IPS-15b (cell line): Measurements from ENCODE around the gene CFAP126.

ENCODE experiments used
- H3K27me3 ChIP-seq: one replicate; pipeline ENCODE4 v1.6.1; 2013; ENCODE audit warnings: low read length; ENCODE audit not compliant: control insufficient read depth, insufficient read depth
- H3K36me3 ChIP-seq: one replicate; pipeline ENCODE4 v1.6.1; 2013; ENCODE audit warnings: low read length; ENCODE audit not compliant: control insufficient read depth, insufficient read depth
- H3K4me1 ChIP-seq: one replicate; pipeline ENCODE4 v1.6.1; 2013; ENCODE audit warnings: mild to moderate bottlenecking, low read length; ENCODE audit not compliant: control insufficient read depth, insufficient read depth
- H3K4me3 ChIP-seq: one replicate; pipeline ENCODE4 v1.5.1; 2013; ENCODE audit warnings: low read depth, low read length
- H3K9ac ChIP-seq: one replicate; pipeline ENCODE4 v1.6.1; 2013; ENCODE audit warnings: low read depth, mild to moderate bottlenecking, low read length
- H3K9me3 ChIP-seq: one replicate; pipeline ENCODE4 v1.6.1; 2013; ENCODE audit warnings: mild to moderate bottlenecking, low read length; ENCODE audit not compliant: control insufficient read depth, insufficient read depth

Gene CFAP126

GRCh38 chr1:161374373-161374772, 6.7 kb upstream of the CFAP126 start:
- H3K36me3 ChIP-seq, result no peaks in the 10 kb centered on the region
- H3K9ac ChIP-seq, result no peak overlapping the region
- no peaks in the 10 kb centered on the region for H3K4me1 ChIP-seq
- no peaks in the 10 kb centered on the region for H3K9me3 ChIP-seq
- H3K4me3 ChIP-seq, result no peak overlapping the region
- no peaks in the 10 kb centered on the region for H3K27me3 ChIP-seq

GRCh38 chr1:161373442-161373841, 5.8 kb upstream of the CFAP126 start:
- no peak overlapping the region for H3K4me3 ChIP-seq

GRCh38 chr1:161365207-161365606, 2.5 kb downstream of the CFAP126 start:
- Histone ChIP-seq H3K36me3 (no peaks in the 10 kb centered on the region), H3K9ac (no peak overlapping the region), H3K4me1 (no peaks in the 10 kb centered on the region), H3K9me3 (no peaks in the 10 kb centered on the region), H3K4me3 (no peak overlapping the region), H3K27me3 (no peaks in the 10 kb centered on the region)

More at GRCh38 chr1:161373442-161373841, 5.8 kb upstream of the CFAP126 start:
- H3K9me3 ChIP-seq, result no peaks in the 10 kb centered on the region
- no peaks in the 10 kb centered on the region for H3K27me3 ChIP-seq
- H3K4me1 ChIP-seq, result no peaks in the 10 kb centered on the region
- H3K36me3 ChIP-seq, result no peaks in the 10 kb centered on the region
- H3K9ac ChIP-seq, result no peak overlapping the region

- H3K27me3 ChIP-seq, result no peaks in the 10 kb centered on the region
- no peaks in the 10 kb centered on the region for H3K36me3 ChIP-seq
- no peak overlapping the region for H3K4me3 ChIP-seq
- H3K9ac ChIP-seq, result no peak overlapping the region
- no peaks in the 10 kb centered on the region for H3K4me1 ChIP-seq
- no peaks in the 10 kb centered on the region for H3K9me3 ChIP-seq
Observed at GRCh38 chr1:161364332-161364731, 3.3 kb downstream of the CFAP126 start.

GRCh38 chr1:161359291-161359690, 8.4 kb downstream of the CFAP126 start:
- Histone ChIP-seq H3K9me3 (no peaks in the 10 kb centered on the region), H3K9ac (no peak overlapping the region), H3K36me3 (no peaks in the 10 kb centered on the region), H3K4me1 (no peaks in the 10 kb centered on the region), H3K27me3 (no peaks in the 10 kb centered on the region), H3K4me3 (no peak overlapping the region)

GRCh38 chr1:161357073-161357472, 10.6 kb downstream of the CFAP126 start:
- Histone ChIP-seq H3K27me3 (no peaks in the 10 kb centered on the region), H3K9ac (no peak overlapping the region), H3K9me3 (no peaks in the 10 kb centered on the region), H3K4me1 (no peaks in the 10 kb centered on the region), H3K4me3 (no peak overlapping the region), H3K36me3 (no peaks in the 10 kb centered on the region)

- H3K9me3 ChIP-seq, result no peaks in the 10 kb centered on the region
- no peaks in the 10 kb centered on the region for H3K36me3 ChIP-seq
- H3K9ac ChIP-seq, result no peak overlapping the region
- no peaks in the 10 kb centered on the region for H3K27me3 ChIP-seq
- H3K4me3 ChIP-seq, result no peak overlapping the region
- no peaks in the 10 kb centered on the region for H3K4me1 ChIP-seq
Observed at GRCh38 chr1:161351482-161351881, 16.2 kb downstream of the CFAP126 start.

- Histone ChIP-seq H3K4me3 (no peak overlapping the region), H3K36me3 (no peaks in the 10 kb centered on the region), H3K27me3 (no peaks in the 10 kb centered on the region), H3K9ac (no peak overlapping the region), H3K4me1 (no peaks in the 10 kb centered on the region), H3K9me3 (no peaks in the 10 kb centered on the region)
Observed at GRCh38 chr1:161350671-161351070, 17.0 kb downstream of the CFAP126 start.

GRCh38 chr1:161342821-161343220, 24.9 kb downstream of the CFAP126 start:
- no peaks in the 10 kb centered on the region for H3K4me1 ChIP-seq
- no peak overlapping the region for H3K4me3 ChIP-seq
- no peaks in the 10 kb centered on the region for H3K27me3 ChIP-seq
- peaks cover 11% of the 10 kb centered on the region for H3K36me3 ChIP-seq
- H3K9me3 ChIP-seq, result no peaks in the 10 kb centered on the region
- no peak overlapping the region for H3K9ac ChIP-seq

- no peaks in the 10 kb centered on the region for H3K27me3 ChIP-seq
- no peak overlapping the region for H3K9ac ChIP-seq
- H3K36me3 ChIP-seq, result peaks cover 11% of the 10 kb centered on the region
- H3K4me3 ChIP-seq, result no peak overlapping the region
- no peaks in the 10 kb centered on the region for H3K9me3 ChIP-seq
- no peaks in the 10 kb centered on the region for H3K4me1 ChIP-seq
Observed at GRCh38 chr1:161342177-161342576, 25.5 kb downstream of the CFAP126 start.

GRCh38 chr1:161335796-161336195, 31.9 kb downstream of the CFAP126 start:
- Histone ChIP-seq H3K27me3 (no peaks in the 10 kb centered on the region), H3K9ac (no peak overlapping the region), H3K36me3 (peaks cover 9% of the 10 kb centered on the region), H3K9me3 (no peaks in the 10 kb centered on the region), H3K4me1 (no peaks in the 10 kb centered on the region), H3K4me3 (no peak overlapping the region)

GRCh38 chr1:161333166-161333565, 34.5 kb downstream of the CFAP126 start:
- Histone ChIP-seq H3K4me3 (no peak overlapping the region), H3K4me1 (no peaks in the 10 kb centered on the region), H3K36me3 (peaks cover 7% of the 10 kb centered on the region)

GRCh38 chr1:161330346-161330745, 37.3 kb downstream of the CFAP126 start:
- peaks cover 7% of the 10 kb centered on the region for H3K36me3 ChIP-seq
- H3K9me3 ChIP-seq, result no peaks in the 10 kb centered on the region
- no peaks in the 10 kb centered on the region for H3K4me1 ChIP-seq
- no peaks in the 10 kb centered on the region for H3K27me3 ChIP-seq
- H3K9ac ChIP-seq, result no peak overlapping the region
- no peak overlapping the region for H3K4me3 ChIP-seq

More at GRCh38 chr1:161333166-161333565, 34.5 kb downstream of the CFAP126 start:
- no peaks in the 10 kb centered on the region for H3K9me3 ChIP-seq
- H3K27me3 ChIP-seq, result no peaks in the 10 kb centered on the region
- no peak overlapping the region for H3K9ac ChIP-seq
